Measurements from ENCODE around the gene ANKH.
"Not testable (repeated sequence)": the region's sequence is repeated elsewhere in the genome, so short reads cannot be mapped to it uniquely, and the experiment has no call there.

Gene ANKH

GRCh38 chr5:14871214-14872069 lies at the start of gene ANKH:
Gene ANKH (minus strand): TSS chr5:14871778. CDS start chr5:14871447, 331 bp downstream.
- peak; percentile 79 to 90 for DNase-seq

DNA sequence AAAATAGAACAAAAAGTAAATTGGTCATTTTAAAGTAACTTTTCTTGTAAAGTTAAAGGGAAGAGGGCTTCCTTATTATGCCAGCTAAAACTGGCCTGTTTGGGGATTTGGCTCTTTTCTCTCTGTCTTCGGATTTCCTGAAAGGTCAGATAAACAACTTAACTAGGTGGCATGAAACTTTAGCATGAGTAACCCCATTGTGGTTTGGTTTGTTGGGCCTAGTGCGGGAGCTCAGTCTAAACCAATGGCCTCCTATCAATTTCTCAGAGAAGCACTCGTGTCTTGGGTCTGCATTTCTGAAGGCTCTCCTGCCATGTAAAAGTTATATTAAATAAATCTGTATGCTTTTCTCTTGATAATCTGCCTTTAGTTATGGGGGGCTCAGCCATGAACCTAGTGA lies 48.5 kb upstream of the ANKH start:
- DNase-seq = no peak

- DNase-seq = not testable (repeated sequence)
Observed at GRCh38 chr5:14919106-14919505, 47.5 kb upstream of the ANKH start.

GRCh38 chr5:14917719-14918118 lies 46.1 kb upstream of the ANKH start:
- DNase-seq = no peak

- DNase-seq = no peak
Observed at GRCh38 chr5:14915291-14915952, 43.8 kb upstream of the ANKH start.

GRCh38 chr5:14914623-14915260 lies 43.2 kb upstream of the ANKH start:
- no peak for DNase-seq

DNA sequence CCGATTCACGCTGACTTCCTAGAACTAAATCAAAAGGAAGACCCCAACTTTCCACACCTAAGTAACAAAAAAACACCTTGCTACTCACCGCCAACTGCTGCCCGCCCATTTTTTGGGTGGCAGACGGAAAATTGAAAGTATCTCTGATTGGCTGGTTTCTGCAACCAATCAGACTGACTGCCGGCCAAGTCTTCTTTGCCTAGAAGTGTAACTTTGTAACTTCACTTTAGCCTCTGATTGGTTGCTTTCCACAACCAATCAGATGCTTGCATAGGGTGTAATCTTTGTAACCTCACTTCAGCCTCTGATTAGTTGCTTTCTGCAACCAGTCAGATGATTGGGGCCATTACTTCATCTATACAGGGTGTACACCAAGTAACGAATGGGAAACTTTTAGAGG lies 42.6 kb upstream of the ANKH start:
- no peak for DNase-seq

DNA sequence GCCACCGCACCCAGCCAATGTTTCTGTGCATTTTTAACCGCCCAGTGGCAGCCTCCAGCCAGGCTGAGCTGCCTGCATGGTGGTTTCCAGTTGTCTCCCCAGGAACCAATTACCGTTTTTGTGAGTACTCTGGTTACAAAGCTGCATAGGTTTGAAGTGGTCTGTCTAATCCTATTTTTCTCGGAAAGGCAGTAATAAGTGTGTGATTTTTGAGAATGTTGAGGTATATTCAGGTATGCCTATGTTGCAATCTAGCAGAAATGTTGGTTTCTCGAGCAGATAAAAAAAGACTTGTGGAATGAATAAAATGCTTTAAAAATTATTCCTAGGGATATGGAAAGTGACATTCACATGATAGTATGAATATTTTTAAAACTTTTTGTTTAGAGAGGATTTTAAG lies 41.5 kb upstream of the ANKH start:
- DNase-seq = no peak

DNA sequence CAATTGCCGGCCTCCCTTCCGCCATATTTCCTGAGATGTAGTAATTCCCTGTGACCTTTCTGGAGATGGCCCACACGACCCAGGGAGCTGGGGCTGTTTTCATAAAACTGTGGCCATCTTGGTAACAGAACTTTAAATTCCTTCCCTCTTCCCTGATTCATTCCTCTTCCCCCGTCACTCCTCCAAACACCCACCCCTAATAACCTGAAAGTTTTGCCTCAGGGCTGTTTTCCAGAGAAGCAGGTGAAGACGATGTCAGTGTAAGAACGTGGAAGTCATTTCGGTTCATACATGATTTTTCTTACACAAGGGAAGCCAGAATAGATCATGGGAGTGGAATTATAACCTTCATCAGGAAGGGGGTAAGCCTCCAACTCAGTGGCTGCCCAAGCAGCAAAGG lies 40.6 kb upstream of the ANKH start:
- DNase-seq = no peak

DNA sequence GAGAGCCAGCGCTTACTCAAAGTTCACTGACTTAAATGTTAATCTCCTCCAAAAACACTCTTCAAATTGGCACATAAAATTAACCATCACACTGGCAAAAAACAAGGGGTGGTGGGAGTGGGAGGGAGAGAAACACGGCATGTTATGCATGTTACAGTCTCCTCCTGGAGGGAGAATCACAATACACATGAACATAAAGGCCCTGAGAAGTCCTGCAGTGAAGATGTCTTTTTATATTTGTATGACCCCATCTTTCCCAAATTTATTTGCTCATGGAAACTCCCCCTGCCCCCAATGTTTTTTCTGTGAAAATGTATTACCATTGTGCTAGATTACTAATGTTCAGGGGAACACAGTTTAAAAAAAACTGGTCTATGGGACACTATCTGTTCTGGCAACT lies 37.8 kb upstream of the ANKH start:
- DNase-seq = no peak

- no peak for DNase-seq
Observed at GRCh38 chr5:14908172-14908571, 36.6 kb upstream of the ANKH start.

GRCh38 chr5:14906628-14907027 lies 35.0 kb upstream of the ANKH start:
- DNase-seq = no peak

- DNase-seq = no peak
Observed at GRCh38 chr5:14902826-14903560, 31.4 kb upstream of the ANKH start.

DNA sequence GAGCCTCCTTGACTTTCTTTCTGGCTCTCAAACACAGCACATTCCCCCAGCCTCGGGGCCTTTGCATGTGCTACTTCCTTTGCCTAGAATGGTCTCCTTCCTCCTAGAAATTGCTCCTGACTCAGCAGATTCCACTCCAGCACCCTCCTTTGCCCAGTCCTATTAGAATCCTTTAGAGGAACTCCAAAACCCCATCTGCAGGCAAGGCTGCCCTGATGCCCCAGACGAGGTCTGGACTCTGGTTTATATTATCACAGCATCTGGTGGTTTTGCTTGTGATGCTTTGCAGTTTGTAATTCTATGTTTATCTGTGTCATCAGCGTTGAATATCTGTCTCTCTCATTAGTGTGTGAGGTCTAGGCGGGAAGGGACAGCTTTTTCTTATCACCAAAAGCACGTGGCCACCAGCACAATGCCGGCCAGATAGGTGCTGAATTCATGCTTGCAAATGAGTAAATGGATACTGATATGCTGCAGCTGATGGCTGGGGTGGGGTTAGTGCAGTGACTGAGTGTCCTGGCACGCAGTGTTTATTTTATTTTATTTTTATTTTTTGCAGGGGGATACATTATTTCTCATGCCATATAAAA lies 30.0 kb upstream of the ANKH start:
- DNase-seq = no peak

DNA sequence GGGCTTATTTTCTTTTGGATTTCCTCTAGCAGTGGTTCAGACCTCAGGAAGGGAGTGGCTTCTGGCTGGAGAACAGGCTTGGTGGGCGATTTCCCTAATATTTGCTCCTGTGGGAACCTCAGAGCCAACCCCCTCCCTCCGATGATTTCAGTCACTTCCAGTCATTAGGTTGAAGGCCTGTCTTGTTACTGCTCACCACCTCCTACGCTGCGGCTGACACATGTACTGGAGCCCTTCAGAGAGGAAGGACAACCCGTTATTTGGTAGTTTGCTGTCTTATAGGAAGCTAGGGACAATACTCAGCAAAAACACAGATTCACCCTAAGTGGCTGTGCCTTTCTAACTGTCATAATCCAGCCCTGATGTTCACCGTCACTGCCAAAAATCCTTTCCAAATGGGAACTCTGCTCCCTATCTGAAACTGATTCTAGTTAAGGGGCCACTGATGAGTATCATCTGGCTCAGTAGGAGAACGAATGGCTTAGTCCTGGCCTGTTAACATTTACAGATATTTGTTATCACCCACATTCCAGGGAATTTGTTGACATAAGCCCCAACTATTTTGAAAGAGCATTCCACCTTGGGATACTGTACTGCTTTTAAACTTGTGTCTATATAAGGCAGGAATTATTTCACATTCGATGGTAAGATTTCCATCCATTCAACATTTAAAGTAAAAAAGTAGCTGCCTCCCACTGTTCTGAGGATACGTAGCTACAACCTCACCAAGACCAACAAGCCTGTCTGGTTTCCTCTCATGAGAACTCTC lies 29.3 kb upstream of the ANKH start:
- no peak for DNase-seq

- no peak for DNase-seq
Observed at GRCh38 chr5:14896131-14896530, 24.6 kb upstream of the ANKH start.

GRCh38 chr5:14895301-14895700 lies 23.7 kb upstream of the ANKH start:
- DNase-seq = peak in 1 of 2 donors; percentile 5

- no peak for DNase-seq
Observed at GRCh38 chr5:14894748-14895147, 23.2 kb upstream of the ANKH start.

DNA sequence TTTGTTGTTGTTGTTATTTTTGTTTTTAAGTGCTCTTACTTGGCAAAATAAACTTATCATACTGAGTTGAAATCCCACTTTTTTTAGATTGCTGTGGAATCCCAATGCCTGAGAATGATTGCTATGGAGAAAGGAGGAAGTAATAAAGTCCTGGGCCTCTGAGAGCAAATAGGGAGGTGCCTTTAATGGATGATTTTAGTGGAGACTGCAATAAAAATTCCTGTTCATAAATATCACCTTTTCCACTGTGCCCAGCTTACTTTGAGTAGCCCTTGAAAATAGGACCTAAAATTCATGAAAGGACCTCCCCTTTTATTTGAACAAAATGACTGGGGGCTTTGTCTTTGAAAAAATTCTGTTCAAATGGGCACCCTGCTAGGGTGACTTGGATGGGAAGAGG lies 21.8 kb upstream of the ANKH start:
- DNase-seq = no peak

GRCh38 chr5:14890846-14891245 lies 19.3 kb upstream of the ANKH start:
- no peak for DNase-seq

DNA sequence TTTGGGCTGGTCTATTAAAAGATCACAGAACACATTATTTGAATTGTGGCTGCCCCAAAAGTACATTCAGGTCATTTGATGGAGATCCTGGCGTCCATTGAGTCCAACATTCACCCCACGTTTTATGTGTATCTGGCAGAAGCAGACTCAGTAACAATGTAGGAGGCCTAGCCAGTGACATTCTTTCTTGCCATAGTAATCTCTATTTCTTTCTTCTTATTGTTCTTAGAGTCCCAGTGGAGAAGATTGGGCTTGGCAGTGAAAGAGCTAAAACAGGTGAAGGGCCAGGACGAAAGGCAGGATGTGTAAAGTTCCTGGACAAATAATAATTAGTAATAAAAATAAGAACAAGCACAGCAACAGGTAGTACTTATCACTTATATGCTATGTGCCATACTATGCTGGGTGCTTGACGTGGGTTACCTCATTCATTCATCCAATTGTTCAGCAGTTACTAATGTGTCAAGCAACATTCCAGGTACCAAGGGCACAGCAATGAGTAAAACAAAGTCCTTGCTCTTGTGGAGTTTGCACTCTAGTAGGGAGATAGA lies 12.6 kb upstream of the ANKH start:
- no peak for DNase-seq
